Keratinocyte (primary cell): Measurements from ENCODE around the gene ZMYND8. TPM values are rescaled to one million over a fixed set of nuclear protein-coding genes. Genes with fewer than 3 reads are reported as not detected.
"Not testable (repeated sequence)": the region's sequence is repeated elsewhere in the genome, so short reads cannot be mapped to it uniquely, and the experiment has no call there.

ENCODE experiments used
- DNase-seq: peaks from one replicate; pipeline ENCODE4 v3.0.0-alpha.2; 2011; ENCODE audit warnings: low read depth, missing footprints, low spot score
- FAIRE-seq: peaks from 2 replicates; lab custom pipeline; 2011; peaks lifted over from hg19 to GRCh38; lab: Jason Lieb, UNC
- H2AFZ ChIP-seq: 2 replicates; pipeline ENCODE4 v1.6.0; 2012; ENCODE audit warnings: low read length, control low read depth, inconsistent platforms; ENCODE audit not compliant: control insufficient read depth
- H3K27ac ChIP-seq: 2 replicates; pipeline ENCODE4 v1.5.1; 2011; ENCODE audit warnings: low read length; ENCODE audit not compliant: control insufficient read depth, insufficient read depth
- H3K27me3 ChIP-seq: 3 replicates; pipeline ENCODE4 v1.6.0; 2011; ENCODE audit warnings: low read length; ENCODE audit not compliant: control insufficient read depth, insufficient read depth; ENCODE audit errors: extremely low read depth
- H3K36me3 ChIP-seq, 2 experiments: 2 replicates in 1 of 2; 3 replicates in 1 of 2; pipeline ENCODE4 v1.5.1; 2011; ENCODE audit warnings: low read length in 2 of 2, mild to moderate bottlenecking in 1 of 2; ENCODE audit not compliant: control insufficient read depth in 2 of 2, insufficient read depth in 2 of 2; ENCODE audit errors: extremely low read depth in 1 of 2
- H3K4me1 ChIP-seq: 3 replicates; pipeline ENCODE4 v1.5.1; 2011; ENCODE audit warnings: low read length; ENCODE audit not compliant: control insufficient read depth, insufficient read depth; ENCODE audit errors: extremely low read depth
- H3K4me2 ChIP-seq: 3 replicates; pipeline ENCODE4 v1.6.0; 2011; ENCODE audit warnings: low read depth, low read length; ENCODE audit not compliant: control insufficient read depth, insufficient read depth; ENCODE audit errors: extremely low read depth
- H3K4me3 ChIP-seq, 3 experiments: fragments of 200-600 bp in 1 of 3; sonication (generic) in 1 of 3; 2 replicates in 2 of 3; 3 replicates in 1 of 3; pipeline ENCODE4 v1.5.1; 2011 to 2016; ENCODE audit warnings: low read length in 3 of 3, mild to moderate bottlenecking in 3 of 3, control low read depth in 2 of 3, inconsistent platforms in 1 of 3, low read depth in 1 of 3, mixed read lengths in 1 of 3, mixed run types in 1 of 3, moderate library complexity in 1 of 3; ENCODE audit not compliant: control insufficient read depth in 2 of 3, insufficient read depth in 2 of 3; ENCODE audit errors: extremely low read depth in 1 of 3
- H3K79me2 ChIP-seq: 2 replicates; pipeline ENCODE4 v1.6.0; 2012; ENCODE audit warnings: low read length; ENCODE audit not compliant: control insufficient read depth, insufficient read depth
- H3K9ac ChIP-seq: 3 replicates; pipeline ENCODE4 v1.6.0; 2011; ENCODE audit warnings: low read length; ENCODE audit not compliant: control insufficient read depth, insufficient read depth; ENCODE audit errors: extremely low read depth
- H3K9me1 ChIP-seq: 3 replicates; pipeline ENCODE4 v1.6.0; 2011; ENCODE audit warnings: low read length; ENCODE audit not compliant: control insufficient read depth, insufficient read depth; ENCODE audit errors: extremely low read depth
- H3K9me3 ChIP-seq: 2 replicates; pipeline ENCODE4 v1.5.1; 2012; ENCODE audit warnings: low read depth, low read length; ENCODE audit not compliant: control insufficient read depth
- H4K20me1 ChIP-seq: 3 replicates; pipeline ENCODE4 v1.6.0; 2011; ENCODE audit warnings: low read length; ENCODE audit not compliant: control insufficient read depth, insufficient read depth; ENCODE audit errors: extremely low read depth
- CTCF ChIP-seq, 3 experiments: IDR thresholded peaks in 1 of 3; conservative IDR thresholded peaks in 1 of 3; optimal IDR thresholded peaks in 1 of 3; 2 replicates in 2 of 3; 3 replicates in 1 of 3; pipeline versions ENCODE3 to v1.5.1; 2011; ENCODE audit warnings: low read length in 3 of 3, mild to moderate bottlenecking in 3 of 3, moderate library complexity in 2 of 3, control low read depth in 1 of 3, inconsistent platforms in 1 of 3; ENCODE audit not compliant: insufficient read depth in 2 of 3; ENCODE audit errors: extremely low read depth in 1 of 3
- EZH2 ChIP-seq: IDR thresholded peaks from one replicate; pipeline ENCODE4 v1.6.1; 2012; ENCODE audit warnings: inconsistent platforms, mild to moderate bottlenecking, low read length, moderate library complexity
- dilution Hi-C: fragments of 300-500 bp; cut with MboI; formaldehyde crosslinking; loops from one replicate; pipeline ENCODE4 v1.7.0; 2020; ENCODE audit warnings: low sequenced_read_pairs; ENCODE audit not compliant: extremely low pct_ligation_motif_present
- polyA plus RNA-seq, 5 experiments: library from polyadenylated mRNA; depleted of rRNA in 3 of 5; stranded (reverse) in 3 of 5; stranded (forward) in 1 of 5; unstranded in 1 of 5; fragments of >200 nt; gene quantifications; 1 replicate in 1 of 5; 2 replicates in 3 of 5; 3 replicates in 1 of 5; pipeline versions ENCODE4 v1.2.1 to v1.2.3, GENCODE V29; 2011 to 2012; ENCODE audit warnings: missing spikeins in 2 of 5, low read depth in 1 of 5, low replicate concordance in 1 of 5

ZMYND8 gene
- polyA plus RNA-seq, 1 donor (not counting 4 experiments of a cell fraction or from before 2014, with no cell fraction given) = 39.8 TPM

GRCh38 chr20:47368301-47368700 is 11.8 kb upstream of the ZMYND8 start:
- Histone ChIP-seq H3K4me3 (no peak overlapping the region), H3K27me3 (no peaks in the 10 kb centered on the region), H3K79me2 (no peaks in the 10 kb centered on the region), H2AFZ (no peak overlapping the region), H3K4me2 (no peak overlapping the region), H4K20me1 (no peaks in the 10 kb centered on the region), H3K9me3 (no peaks in the 10 kb centered on the region), H3K4me1 (peaks cover 9% of the 10 kb centered on the region), H3K36me3 (no peaks in the 10 kb centered on the region), H3K9me1 (no peaks in the 10 kb centered on the region), H3K9ac (no peak overlapping the region), H3K27ac (no peak overlapping the region)
- dilution Hi-C loops = no loop called here
- TF ChIP-seq CTCF (optimal IDR thresholded peaks at IDR 0.05 in 1 of 3, IDR thresholded peaks at IDR 0.05 in 1 of 3, conservative IDR thresholded peaks at IDR 0.05 in 1 of 3; ENCODE audit: extremely low read depth in 1 of 3, insufficient read depth in 2 of 3, low read length in 3 of 3) = no peak
- no peak for TF ChIP-seq EZH2
- FAIRE-seq (no peak), DNase-seq (no peak)

GRCh38 chr20:47366301-47366700 is 9.8 kb upstream of the ZMYND8 start:
- FAIRE-seq, H3K27ac ChIP-seq, DNase-seq, H3K4me1 ChIP-seq, H3K4me3 ChIP-seq, H4K20me1 ChIP-seq, H3K4me2 ChIP-seq, H3K9ac ChIP-seq, H3K79me2 ChIP-seq, H3K9me1 ChIP-seq, H3K36me3 ChIP-seq, H3K9me3 ChIP-seq, dilution Hi-C loops, H2AFZ ChIP-seq, H3K27me3 ChIP-seq: not testable (repeated sequence)

GRCh38 chr20:47365023-47365764 is 8.7 kb upstream of the ZMYND8 start:
- Histone ChIP-seq H4K20me1 (no peaks in the 10 kb centered on the region), H3K79me2 (no peaks in the 10 kb centered on the region), H3K4me1 (peaks cover 14% of the 10 kb centered on the region), H2AFZ (no peak overlapping the region), H3K9me3 (no peaks in the 10 kb centered on the region), H3K4me2 (no peak overlapping the region), H3K4me3 (no peak overlapping the region), H3K9ac (no peak overlapping the region), H3K9me1 (no peaks in the 10 kb centered on the region), H3K36me3 (no peaks in the 10 kb centered on the region), H3K27me3 (no peaks in the 10 kb centered on the region), H3K27ac (no peak overlapping the region)
- dilution Hi-C loops = no loop called here
- no peak for TF ChIP-seq EZH2
- TF ChIP-seq CTCF (optimal IDR thresholded peaks at IDR 0.05 in 1 of 3, IDR thresholded peaks at IDR 0.05 in 1 of 3, conservative IDR thresholded peaks at IDR 0.05 in 1 of 3; ENCODE audit: extremely low read depth in 1 of 3, insufficient read depth in 2 of 3, low read length in 3 of 3) = no peak
- no peak for DNase-seq
- no peak for FAIRE-seq
